Spinal cord (tissue), 10 donors: ENCODE results near the gene NFIA. TPM values are rescaled to one million over a fixed set of nuclear protein-coding genes. Genes with fewer than 3 reads are reported as not detected.
"Not testable (repeated sequence)": the region's sequence is repeated elsewhere in the genome, so short reads cannot be mapped to it uniquely, and the experiment has no call there.

ENCODE experiments used
- DNase-seq, 6 donors: peaks; one replicate each; pipeline versions ENCODE4 v3.0.0 to v3.0.0-alpha.2; 2013 to 2015; ENCODE audit warnings: low spot score in 6 of 6, low read depth in 4 of 6
- H3K27ac ChIP-seq: one replicate; pipeline ENCODE4 v1.5.1; 2013; ENCODE audit warnings: low read depth, low read length, control low read depth
- H3K27me3 ChIP-seq: one replicate; pipeline ENCODE4 v1.6.1; 2013; ENCODE audit warnings: low read length; ENCODE audit not compliant: control insufficient read depth, insufficient read depth
- H3K36me3 ChIP-seq: one replicate; pipeline ENCODE4 v1.6.1; 2013; ENCODE audit warnings: low read length; ENCODE audit not compliant: control insufficient read depth, insufficient read depth
- H3K4me1 ChIP-seq: one replicate; pipeline ENCODE4 v1.6.1; 2013; ENCODE audit warnings: low read length; ENCODE audit not compliant: control insufficient read depth, insufficient read depth
- H3K4me3 ChIP-seq: one replicate; pipeline ENCODE4 v1.5.1; 2013; ENCODE audit warnings: low read depth, low read length, control low read depth
- H3K9me3 ChIP-seq: one replicate; pipeline ENCODE4 v1.6.1; 2013; ENCODE audit warnings: low read length; ENCODE audit not compliant: control insufficient read depth, insufficient read depth
- WGBS: methylation state at CpG from one replicate; pipeline ENCODE4 v1.1.5; 2013; ENCODE audit warnings: missing lambda C conversion rate; ENCODE audit not compliant: insufficient coverage; 5-methylcytosine and 5-hydroxymethylcytosine counted together
- polyA plus RNA-seq, 2 donors: library from polyadenylated mRNA; unstranded; fragments of 120-200 nt; gene quantifications; one replicate each; pipeline ENCODE4 v1.2.1, GENCODE V29; 2013; ENCODE audit not compliant: insufficient read length in 2 of 2
- total RNA-seq, 2 donors: library from RNA; depleted of rRNA in 1 of 2; stranded (reverse); fragments of 120-200 nt in 1 of 2; fragments of >200 nt in 1 of 2; gene quantifications; one replicate each; pipeline versions ENCODE4 v1.2.3 to v1.2.4, GENCODE V29; 2013 to 2014
- donor health status: healthy.

Gene NFIA
- total and polyA plus RNA-seq, 4 donors = 36.1 to 77.2 (median 62.5) TPM

DNA sequence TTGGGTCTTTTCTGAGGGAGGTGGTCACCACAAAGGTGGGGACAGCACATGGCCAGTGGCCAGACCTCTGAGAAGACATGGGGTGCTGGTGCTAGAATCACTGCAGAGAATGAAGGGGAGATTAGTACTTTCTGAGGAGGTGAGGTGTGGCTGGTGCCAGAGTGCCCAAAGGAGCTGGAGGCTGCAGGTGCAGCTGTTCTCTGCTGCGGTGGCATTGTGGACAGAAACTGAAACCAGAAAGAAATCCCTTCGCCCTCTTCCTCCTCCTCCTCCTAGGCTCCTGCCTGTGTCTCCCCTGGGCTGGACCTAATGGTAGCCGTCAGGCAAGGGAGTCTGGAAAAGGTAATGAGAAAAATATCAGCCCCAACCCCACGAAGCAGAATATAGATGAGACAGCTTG is 380.9 kb downstream of the NFIA start:
- Histone ChIP-seq H3K4me1 (peaks cover 4% of the 10 kb centered on the region), H3K36me3 (peaks cover 4% of the 10 kb centered on the region), H3K9me3 (no peaks in the 10 kb centered on the region), H3K4me3 (no peak overlapping the region), H3K27ac (no peak overlapping the region), H3K27me3 (no peaks in the 10 kb centered on the region)
- no CpG with 5 or more reads among the region's 4 CpGs for WGBS
- no peak for DNase-seq

- DNase-seq, H3K4me3 ChIP-seq, H3K36me3 ChIP-seq, H3K9me3 ChIP-seq, H3K27me3 ChIP-seq, H3K27ac ChIP-seq, H3K4me1 ChIP-seq: not testable (repeated sequence)
- no CpG with 5 or more reads among the region's 5 CpGs for WGBS
Measured at GRCh38 chr1:61467836-61468235, 385.5 kb downstream of the NFIA start.

GRCh38 chr1:61469365-61469764 is 387.0 kb downstream of the NFIA start:
- Histone ChIP-seq H3K4me1 (no peaks in the 10 kb centered on the region), H3K27ac (no peak overlapping the region), H3K9me3 (no peaks in the 10 kb centered on the region), H3K4me3 (no peak overlapping the region), H3K27me3 (no peaks in the 10 kb centered on the region), H3K36me3 (no peaks in the 10 kb centered on the region)
- no peak for DNase-seq
- no CpG with 5 or more reads among the region's 1 CpG for WGBS

GRCh38 chr1:61472876-61473275 is 390.5 kb downstream of the NFIA start:
- H3K4me3 ChIP-seq = no peak overlapping the region
- no peaks in the 10 kb centered on the region for H3K27me3 ChIP-seq
- no peak for DNase-seq
- no peaks in the 10 kb centered on the region for H3K4me1 ChIP-seq
- no CpG with 5 or more reads among the region's 3 CpGs for WGBS
- H3K36me3 ChIP-seq = no peaks in the 10 kb centered on the region
- no peaks in the 10 kb centered on the region for H3K9me3 ChIP-seq
- H3K27ac ChIP-seq = no peak overlapping the region

- H3K9me3 ChIP-seq = no peaks in the 10 kb centered on the region
- H3K36me3 ChIP-seq = no peaks in the 10 kb centered on the region
- H3K4me1 ChIP-seq = no peaks in the 10 kb centered on the region
- H3K27me3 ChIP-seq = no peaks in the 10 kb centered on the region
- WGBS = no CpG with 5 or more reads among the region's 4 CpGs
- H3K4me3 ChIP-seq = no peak overlapping the region
- no peak overlapping the region for H3K27ac ChIP-seq
- peak in 2 of 6 donors; percentile 9 to 56 for DNase-seq
Measured at GRCh38 chr1:61474269-61474817, 392.0 kb downstream of the NFIA start.

DNA sequence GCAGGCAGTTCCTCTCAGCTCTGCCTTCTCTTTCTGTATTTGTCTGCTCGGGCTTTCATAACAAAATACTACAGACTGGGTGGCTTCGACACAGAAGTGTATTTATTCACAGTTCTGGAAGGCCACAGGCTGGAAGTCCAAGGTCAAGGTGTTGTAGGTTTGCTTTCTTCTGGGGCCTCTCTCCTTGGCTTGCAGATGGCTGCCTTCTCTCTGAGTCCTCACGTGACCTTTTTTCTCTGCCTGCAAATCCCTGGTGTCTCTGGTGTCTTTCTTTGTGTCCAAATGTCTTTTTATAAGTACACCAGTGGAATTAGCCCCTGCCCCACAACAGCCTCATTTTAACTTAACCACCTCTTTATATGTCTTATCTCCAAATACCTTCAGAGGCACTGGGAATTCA is 392.6 kb downstream of the NFIA start:
- H3K4me3 ChIP-seq = no peak overlapping the region
- no peaks in the 10 kb centered on the region for H3K36me3 ChIP-seq
- H3K27me3 ChIP-seq = no peaks in the 10 kb centered on the region
- no peak overlapping the region for H3K27ac ChIP-seq
- peak in 1 of 6 donors; percentile 7 for DNase-seq
- H3K4me1 ChIP-seq = no peaks in the 10 kb centered on the region
- H3K9me3 ChIP-seq = no peaks in the 10 kb centered on the region
- WGBS = 40% methylated on average over 1 of the region's 3 CpGs

DNA sequence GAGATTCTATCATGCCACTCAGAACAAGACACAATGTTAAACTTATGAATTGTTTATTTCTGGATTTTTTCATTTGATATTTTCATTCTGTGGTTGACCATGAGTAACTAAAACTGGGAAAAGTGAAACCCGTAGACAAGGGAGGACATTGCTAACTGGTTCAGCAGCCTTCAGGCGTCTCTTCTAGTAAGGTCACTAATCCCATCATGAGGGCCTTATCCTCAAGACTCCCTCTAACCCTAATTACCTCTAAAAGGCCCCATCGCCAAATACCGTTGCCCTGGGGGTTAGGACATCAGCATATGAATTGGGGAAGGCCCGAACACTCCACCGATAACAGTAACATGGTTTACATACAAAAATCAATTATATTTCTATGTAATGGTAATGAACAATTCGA is 394.9 kb downstream of the NFIA start:
- Histone ChIP-seq H3K9me3 (no peaks in the 10 kb centered on the region), H3K27me3 (no peaks in the 10 kb centered on the region), H3K36me3 (no peaks in the 10 kb centered on the region), H3K27ac (no peak overlapping the region), H3K4me3 (no peak overlapping the region), H3K4me1 (no peaks in the 10 kb centered on the region)
- 100% methylated on average over 1 of the region's 7 CpGs for WGBS
- no peak for DNase-seq

DNA sequence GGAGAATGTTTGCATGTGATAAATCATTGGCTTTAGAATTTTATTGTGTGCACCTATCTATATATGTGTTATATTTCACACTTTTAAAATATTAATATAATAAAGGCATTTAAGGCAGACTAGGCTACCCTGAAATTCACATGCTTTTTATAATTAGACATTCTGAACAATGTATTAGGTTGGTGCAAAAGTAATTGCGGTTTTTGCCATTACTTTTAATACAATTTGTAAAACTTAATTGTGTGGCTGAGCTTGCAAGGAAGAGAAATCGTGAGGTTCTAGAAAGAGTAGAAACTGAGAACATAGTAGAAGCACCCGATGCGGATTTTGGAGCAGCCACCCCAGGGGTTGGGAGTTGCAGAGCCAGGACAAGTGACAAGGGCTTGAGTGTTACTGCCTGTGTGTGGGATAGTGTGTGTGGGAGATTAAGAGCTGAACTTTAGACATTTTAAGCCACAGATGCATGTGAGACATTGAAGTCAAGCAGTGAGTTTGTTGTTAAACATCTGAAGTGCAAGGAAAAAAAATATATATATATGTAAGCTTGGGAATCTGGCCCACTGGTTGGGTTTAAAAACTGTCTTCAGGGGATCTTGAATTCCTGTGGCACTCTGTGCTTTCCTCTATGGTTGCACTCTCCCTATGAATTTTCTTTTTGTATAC is 398.0 kb downstream of the NFIA start:
- Histone ChIP-seq H3K4me1 (no peaks in the 10 kb centered on the region), H3K9me3 (no peaks in the 10 kb centered on the region), H3K27me3 (no peaks in the 10 kb centered on the region), H3K4me3 (no peak overlapping the region), H3K36me3 (no peaks in the 10 kb centered on the region), H3K27ac (no peak overlapping the region)
- DNase-seq = no peak
- WGBS = 73% methylated on average over 3 of the region's 4 CpGs

GRCh38 chr1:61481315-61481715 is 399.0 kb downstream of the NFIA start:
- no CpG with 5 or more reads among the region's 3 CpGs for WGBS
- no peak overlapping the region for H3K27ac ChIP-seq
- no peaks in the 10 kb centered on the region for H3K9me3 ChIP-seq
- DNase-seq = no peak
- no peaks in the 10 kb centered on the region for H3K36me3 ChIP-seq
- no peaks in the 10 kb centered on the region for H3K4me1 ChIP-seq
- no peak overlapping the region for H3K4me3 ChIP-seq
- no peaks in the 10 kb centered on the region for H3K27me3 ChIP-seq

GRCh38 chr1:61482170-61482734 is 399.9 kb downstream of the NFIA start:
- no peak overlapping the region for H3K27ac ChIP-seq
- H3K27me3 ChIP-seq = no peaks in the 10 kb centered on the region
- no peaks in the 10 kb centered on the region for H3K4me1 ChIP-seq
- no peaks in the 10 kb centered on the region for H3K36me3 ChIP-seq
- H3K4me3 ChIP-seq = no peak overlapping the region
- DNase-seq = no peak
- 56% methylated on average over 3 of the region's 7 CpGs for WGBS
- H3K9me3 ChIP-seq = no peaks in the 10 kb centered on the region
